Testis (tissue), 3 donors: ENCODE measurements around the gene SERPIND1. TPM values are rescaled to one million over a fixed set of nuclear protein-coding genes. Genes with fewer than 3 reads are reported as not detected.

ENCODE experiments used
- DNase-seq: peaks from one replicate; pipeline ENCODE4 v3.0.0-alpha.2; 2019
- H3K27ac ChIP-seq, 2 donors: fragments of 200-600 bp; sonication (generic); one replicate each; pipeline ENCODE4 v1.5.1; 2019
- H3K27me3 ChIP-seq: fragments of 200-600 bp; sonication (generic); one replicate; pipeline ENCODE4 v1.5.1; 2019
- H3K36me3 ChIP-seq: fragments of 200-600 bp; sonication (generic); one replicate; pipeline ENCODE4 v1.5.1; 2017; ENCODE audit warnings: low read depth; ENCODE audit errors: missing control alignments
- H3K4me1 ChIP-seq: fragments of 200-600 bp; sonication (generic); one replicate; pipeline ENCODE4 v1.5.1; 2019
- H3K4me3 ChIP-seq, 2 donors: fragments of 200-600 bp; sonication (generic); one replicate each; pipeline ENCODE4 v1.5.1; 2017 to 2019
- H3K9me3 ChIP-seq: fragments of 200-600 bp; sonication (generic); one replicate; pipeline ENCODE4 v1.5.1; 2017
- POLR2A ChIP-seq: fragments of 450-650 bp; IDR thresholded peaks from one replicate; pipeline ENCODE4 v1.6.1; 2017; ENCODE audit warnings: antibody characterized with exemption, mild to moderate bottlenecking, moderate library complexity
- WGBS, 2 donors: methylation state at CpG; one replicate each; pipeline ENCODE4 v1.1.5; 2018; 5-methylcytosine and 5-hydroxymethylcytosine counted together
- intact Hi-C: fragments of 100-400 bp; cut with DNase I; formaldehyde crosslinking; loops from one replicate; pipeline ENCODE4 v1.15.1; 2023; ENCODE audit warnings: low total_unique reads
- polyA plus RNA-seq: library from polyadenylated mRNA; stranded (reverse); fragments of 350-450 nt; fragmentation: Illumina TruSeq; extraction: RNeasy Lipid Tissue Mini Kit (QIAGEN cat#74804); gene quantifications from one replicate; pipeline ENCODE4 v1.2.3, GENCODE V29; 2014; ENCODE audit warnings: low read depth, low replicate concordance; ENCODE audit not compliant: insufficient read depth
- total RNA-seq, 2 donors: library from RNA; depleted of rRNA; stranded (reverse); fragments of >200 nt; gene quantifications; one replicate each; pipeline ENCODE4 v1.2.3, GENCODE V29; 2016
- TF ChIP-seq, protein P1 (sequence below), 3 experiments: fragments of 450-650 bp in 2 of 3; fragments of 200-600 bp in 1 of 3; sonication (generic) in 1 of 3; IDR thresholded peaks; one replicate each; pipeline ENCODE4 v1.5.1; 2016 to 2019; ENCODE audit warnings: antibody characterized with exemption in 3 of 3, mild to moderate bottlenecking in 2 of 3, moderate library complexity in 1 of 3

Gene SERPIND1
- total and polyA plus RNA-seq, 3 donors from 2014 or later = 0.16 to 0.78 (median 0.25) TPM

GRCh38 chr22:20809538-20810185 lies 35.7 kb downstream of the SERPIND1 start:
- 97 to 99% methylated on average over 6 of the region's 6 CpGs for WGBS, 2 donors

GRCh38 chr22:20810645-20811044 lies 36.7 kb downstream of the SERPIND1 start:
- no peaks in the 10 kb centered on the region for H3K4me1 ChIP-seq
- H3K36me3 ChIP-seq = peaks cover 3% of the 10 kb centered on the region
- no peak for DNase-seq
- no peaks in the 10 kb centered on the region for H3K9me3 ChIP-seq
- intact Hi-C loops = no loop called here
- no peak overlapping the region for H3K4me3 ChIP-seq
- WGBS, 2 donors = 86 to 93% methylated on average over 9 of the region's 9 CpGs
- no peaks in the 10 kb centered on the region for H3K27me3 ChIP-seq
- no peak overlapping the region for H3K27ac ChIP-seq
- TF ChIP-seq, protein P1, sequence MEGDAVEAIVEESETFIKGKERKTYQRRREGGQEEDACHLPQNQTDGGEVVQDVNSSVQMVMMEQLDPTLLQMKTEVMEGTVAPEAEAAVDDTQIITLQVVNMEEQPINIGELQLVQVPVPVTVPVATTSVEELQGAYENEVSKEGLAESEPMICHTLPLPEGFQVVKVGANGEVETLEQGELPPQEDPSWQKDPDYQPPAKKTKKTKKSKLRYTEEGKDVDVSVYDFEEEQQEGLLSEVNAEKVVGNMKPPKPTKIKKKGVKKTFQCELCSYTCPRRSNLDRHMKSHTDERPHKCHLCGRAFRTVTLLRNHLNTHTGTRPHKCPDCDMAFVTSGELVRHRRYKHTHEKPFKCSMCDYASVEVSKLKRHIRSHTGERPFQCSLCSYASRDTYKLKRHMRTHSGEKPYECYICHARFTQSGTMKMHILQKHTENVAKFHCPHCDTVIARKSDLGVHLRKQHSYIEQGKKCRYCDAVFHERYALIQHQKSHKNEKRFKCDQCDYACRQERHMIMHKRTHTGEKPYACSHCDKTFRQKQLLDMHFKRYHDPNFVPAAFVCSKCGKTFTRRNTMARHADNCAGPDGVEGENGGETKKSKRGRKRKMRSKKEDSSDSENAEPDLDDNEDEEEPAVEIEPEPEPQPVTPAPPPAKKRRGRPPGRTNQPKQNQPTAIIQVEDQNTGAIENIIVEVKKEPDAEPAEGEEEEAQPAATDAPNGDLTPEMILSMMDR (IDR thresholded peaks at IDR 0.05) = no peak
- TF ChIP-seq POLR2A = no peak

More at GRCh38 chr22:20809538-20810185, 35.7 kb downstream of the SERPIND1 start:
- no peak for DNase-seq
- intact Hi-C loops = no loop called here
- Histone ChIP-seq H3K27me3 (no peaks in the 10 kb centered on the region), H3K4me1 (no peaks in the 10 kb centered on the region), H3K4me3 (no peak overlapping the region), H3K27ac (no peak overlapping the region), H3K9me3 (no peaks in the 10 kb centered on the region), H3K36me3 (peaks cover 3% of the 10 kb centered on the region)
- TF ChIP-seq POLR2A = no peak
- TF ChIP-seq, protein P1 (IDR thresholded peaks at IDR 0.05) = no peak

- H3K4me1 ChIP-seq = no peaks in the 10 kb centered on the region
- no peaks in the 10 kb centered on the region for H3K9me3 ChIP-seq
- no peaks in the 10 kb centered on the region for H3K27me3 ChIP-seq
- 47 to 79% methylated on average over 1 of the region's 1 CpG for WGBS, 2 donors
- DNase-seq = no peak
- H3K36me3 ChIP-seq = peaks cover 3% of the 10 kb centered on the region
- intact Hi-C loops = no loop called here
- H3K4me3 ChIP-seq = no peak overlapping the region
- no peak overlapping the region for H3K27ac ChIP-seq
- TF ChIP-seq POLR2A = no peak
- TF ChIP-seq, protein P1 (IDR thresholded peaks at IDR 0.05) = no peak
Measured at GRCh38 chr22:20811171-20811570, 37.3 kb downstream of the SERPIND1 start.

DNA sequence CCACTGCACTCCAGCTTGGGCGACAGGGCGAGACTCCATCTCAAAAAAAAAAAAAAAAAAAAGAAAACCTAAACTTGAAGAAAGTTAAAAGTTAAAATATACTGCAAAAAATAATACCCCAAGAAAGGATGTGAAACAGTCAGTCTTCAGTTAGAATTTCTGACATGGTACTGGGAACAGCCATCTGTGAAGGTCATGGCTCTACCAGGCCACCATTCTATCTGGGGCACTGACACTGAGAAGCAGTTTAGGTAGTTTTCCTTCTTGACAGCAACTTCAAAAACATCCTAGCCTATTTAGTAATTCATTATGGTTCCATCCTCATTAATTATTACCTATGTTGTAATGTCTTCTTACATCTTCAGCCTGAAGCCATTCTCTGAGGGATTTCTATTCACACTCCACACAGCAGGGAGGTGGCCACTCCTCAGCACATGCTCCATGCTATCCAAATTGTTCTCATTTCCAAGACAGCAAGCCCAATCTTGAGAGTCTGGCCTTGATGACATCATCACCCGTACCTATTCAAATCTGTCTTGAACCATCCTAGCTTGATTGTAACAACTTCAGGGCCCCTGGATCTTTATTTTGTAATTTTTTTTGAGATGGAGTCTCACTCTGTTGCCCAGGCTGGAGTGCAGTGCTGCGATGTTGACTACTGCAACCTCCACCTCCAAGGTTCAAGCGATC lies 38.2 kb downstream of the SERPIND1 start:
- Histone ChIP-seq H3K4me3 (no peak overlapping the region), H3K27me3 (no peaks in the 10 kb centered on the region), H3K27ac (no peak overlapping the region), H3K9me3 (no peaks in the 10 kb centered on the region), H3K4me1 (no peaks in the 10 kb centered on the region), H3K36me3 (peaks cover 3% of the 10 kb centered on the region)
- WGBS, 2 donors = 98 to 100% methylated on average over 5 of the region's 5 CpGs
- DNase-seq = no peak
- no peak for TF ChIP-seq POLR2A
- TF ChIP-seq, protein P1 (IDR thresholded peaks at IDR 0.05) = no peak
- intact Hi-C loops = no loop called here
